Cardiac septum (tissue), 1 donor: Measurements from ENCODE around the gene YWHAQ. TPM values are rescaled to one million over a fixed set of nuclear protein-coding genes. Genes with fewer than 3 reads are reported as not detected.
"Not testable (repeated sequence)": the region's sequence is repeated elsewhere in the genome, so short reads cannot be mapped to it uniquely, and the experiment has no call there.

ENCODE experiments used
- DNase-seq: peaks from one replicate; pipeline ENCODE4 v3.0.0-alpha.2; 2020; ENCODE audit warnings: low spot score
- intact Hi-C: fragments of 100-400 bp; cut with DNase I; formaldehyde crosslinking; loops from one replicate; pipeline ENCODE4 v1.14.0; 2022
- total RNA-seq: library from RNA; stranded (reverse); fragmentation: NEBNext Ultra II Directional; extraction: Animal tissue kit (Norgen Biotek cat#: 25700); gene quantifications from one replicate; pipeline ENCODE4 v1.2.1, GENCODE V29; 2021
- donor health status: DM: no; HTN: no; CAD: no.

YWHAQ gene
- total RNA-seq, 1 donor from 2014 or later = 299 TPM

DNA sequence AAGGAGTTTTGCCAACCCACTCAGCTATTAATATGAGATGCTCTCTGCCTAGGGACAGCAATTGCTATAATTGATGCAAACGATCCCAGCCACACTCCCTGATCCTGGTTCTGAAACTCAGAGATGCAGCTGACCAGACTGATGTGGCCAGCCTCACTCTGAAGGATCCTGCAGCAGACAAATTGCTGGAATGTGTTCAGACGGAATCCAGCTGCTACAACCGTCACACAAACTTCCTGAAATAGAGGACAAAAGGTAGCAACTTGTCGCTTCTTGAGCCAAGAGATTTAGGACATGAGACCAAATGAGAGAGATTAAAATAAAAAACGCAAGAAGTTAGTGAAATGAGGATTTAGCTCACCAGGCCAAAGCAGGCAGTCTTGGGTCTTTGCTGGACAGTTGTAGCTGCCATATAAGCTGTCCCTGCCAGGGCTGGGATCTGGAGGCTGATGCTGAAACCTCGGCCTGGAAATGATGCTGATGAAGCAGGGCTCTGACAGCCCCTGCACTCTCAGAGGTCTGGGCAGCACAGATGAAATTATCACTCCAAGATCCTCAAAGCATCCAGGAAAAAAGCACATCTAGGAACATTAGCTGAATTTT is 8.3 kb upstream of the YWHAQ start:
- no peak for DNase-seq
- intact Hi-C loops = no loop called here

DNA sequence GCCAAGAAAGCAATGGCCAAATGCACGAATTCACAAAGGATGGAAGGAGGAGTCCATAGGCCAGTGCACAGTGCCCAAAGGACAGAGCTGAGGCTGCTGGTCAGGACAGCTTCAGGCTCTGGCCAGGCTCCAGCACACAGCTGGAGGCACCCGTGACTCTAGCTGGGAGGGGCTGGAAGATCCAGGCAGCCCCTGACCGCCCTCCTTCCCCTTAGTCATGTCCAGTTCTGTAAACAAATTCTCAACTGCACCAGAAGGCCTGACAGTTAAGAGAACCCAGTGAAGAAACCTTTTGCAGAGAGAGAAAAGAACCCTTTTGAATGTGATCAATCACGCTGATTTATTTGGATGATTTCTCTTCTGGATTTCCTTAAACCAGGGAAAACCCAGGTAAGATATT is 7.7 kb upstream of the YWHAQ start:
- intact Hi-C loops = no loop called here
- DNase-seq = peak; percentile 89

DNA sequence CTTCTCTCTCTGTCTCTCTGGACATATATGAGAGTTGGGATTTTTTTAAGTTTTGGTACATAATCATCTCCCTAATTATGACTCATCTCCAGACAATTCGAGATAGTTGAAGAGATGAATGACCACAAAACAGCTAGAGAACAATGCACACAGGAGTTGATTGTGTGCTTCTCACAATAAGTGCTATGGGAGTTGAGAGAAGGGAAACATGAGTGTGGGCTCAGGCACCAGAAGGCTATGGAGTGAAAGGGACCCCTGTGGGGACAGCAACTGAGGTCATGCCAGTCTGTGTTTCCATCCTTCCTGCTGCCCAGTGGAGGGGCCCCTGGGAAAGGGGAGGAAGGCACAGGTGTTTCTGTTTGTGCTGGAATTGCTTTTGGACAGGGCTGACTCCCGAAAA is 6.5 kb upstream of the YWHAQ start:
- no peak for DNase-seq
- intact Hi-C loops = no loop called here

DNA sequence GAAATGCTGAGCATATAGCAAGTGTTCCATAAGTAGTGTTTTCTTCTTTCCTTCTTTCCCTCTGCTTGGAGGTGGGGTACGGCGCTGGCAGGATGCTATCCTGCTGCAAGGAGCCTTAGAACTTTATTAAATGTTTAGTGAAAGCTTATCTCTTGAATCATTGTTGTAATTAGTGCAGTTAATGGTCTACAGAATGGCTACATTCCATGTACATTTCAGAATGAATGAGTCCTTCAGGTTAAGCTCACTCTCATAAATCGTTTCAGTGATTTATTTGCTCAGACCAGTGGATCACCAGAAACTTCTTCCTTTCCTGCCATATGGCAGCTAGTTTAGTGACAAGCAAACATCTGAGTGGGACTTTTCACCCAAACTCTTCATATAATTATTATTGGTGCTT is 3.3 kb upstream of the YWHAQ start:
- intact Hi-C loops = loop anchor here (5.0 kb wide), 1 partner anchor 162 kb away; the partner anchor contains the start of gene IAH1
- DNase-seq = no peak

DNA sequence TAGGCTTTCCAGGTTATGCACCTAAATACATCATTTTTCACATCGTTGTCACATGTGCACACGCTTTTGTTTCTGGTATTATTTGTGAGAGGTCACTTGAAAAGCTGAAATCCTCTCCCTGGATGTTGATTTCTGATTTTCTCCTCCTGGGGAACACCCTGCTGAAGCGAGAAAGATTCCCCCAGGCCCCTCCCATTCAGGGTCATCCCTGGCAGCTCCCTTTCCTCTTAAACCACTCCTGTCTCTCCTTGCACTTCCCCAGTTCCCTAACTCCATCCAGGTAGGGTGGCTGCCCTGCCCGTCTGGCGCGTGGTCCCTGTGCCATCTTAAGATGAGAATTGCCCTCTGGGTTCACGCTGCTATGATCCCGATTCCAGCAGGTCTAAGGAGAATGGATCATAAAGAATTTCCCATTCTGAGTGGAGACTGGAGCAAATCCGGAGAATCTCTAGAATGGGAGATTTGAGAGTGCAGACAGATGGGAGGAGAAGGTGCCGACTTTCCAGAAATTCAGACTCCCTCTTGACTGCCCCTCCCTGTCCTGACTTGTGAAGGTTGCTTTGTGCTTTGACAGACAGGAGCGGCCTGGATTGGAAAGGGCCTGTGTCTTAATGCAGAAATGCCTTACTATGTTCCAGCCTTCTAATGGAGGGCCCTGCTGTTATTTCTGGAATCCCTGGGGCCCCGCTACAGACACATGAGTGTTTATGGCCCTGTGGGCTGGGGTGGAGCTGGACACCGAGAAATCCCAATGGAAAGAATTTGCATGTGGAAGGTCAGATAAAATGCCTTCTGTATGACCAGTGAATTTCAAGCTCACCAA is 1.3 kb upstream of the YWHAQ start:
- DNase-seq = no peak
- intact Hi-C loops = loop anchor here (2.0 to 5.0 kb wide), 3 partner anchors 61 to 160 kb away; partner anchors contain the start of gene IAH1

DNA sequence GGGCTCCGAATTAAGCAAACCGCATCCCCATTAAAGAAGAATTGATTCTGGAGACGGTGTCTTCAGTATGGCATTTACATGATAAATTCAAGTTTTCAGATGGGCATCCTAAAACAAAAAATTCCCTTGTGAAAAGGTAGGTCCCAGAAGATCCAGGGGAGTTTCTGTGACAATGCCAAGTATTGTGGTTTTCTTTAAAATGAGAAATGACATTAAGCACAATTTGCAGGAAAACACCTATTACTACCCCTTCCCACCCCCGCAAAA is 689 bp upstream of the YWHAQ start:
- DNase-seq = no peak
- intact Hi-C loops = loop anchor here (5.0 kb wide), 1 partner anchor 159 kb away; the partner anchor contains the start of gene IAH1

DNA sequence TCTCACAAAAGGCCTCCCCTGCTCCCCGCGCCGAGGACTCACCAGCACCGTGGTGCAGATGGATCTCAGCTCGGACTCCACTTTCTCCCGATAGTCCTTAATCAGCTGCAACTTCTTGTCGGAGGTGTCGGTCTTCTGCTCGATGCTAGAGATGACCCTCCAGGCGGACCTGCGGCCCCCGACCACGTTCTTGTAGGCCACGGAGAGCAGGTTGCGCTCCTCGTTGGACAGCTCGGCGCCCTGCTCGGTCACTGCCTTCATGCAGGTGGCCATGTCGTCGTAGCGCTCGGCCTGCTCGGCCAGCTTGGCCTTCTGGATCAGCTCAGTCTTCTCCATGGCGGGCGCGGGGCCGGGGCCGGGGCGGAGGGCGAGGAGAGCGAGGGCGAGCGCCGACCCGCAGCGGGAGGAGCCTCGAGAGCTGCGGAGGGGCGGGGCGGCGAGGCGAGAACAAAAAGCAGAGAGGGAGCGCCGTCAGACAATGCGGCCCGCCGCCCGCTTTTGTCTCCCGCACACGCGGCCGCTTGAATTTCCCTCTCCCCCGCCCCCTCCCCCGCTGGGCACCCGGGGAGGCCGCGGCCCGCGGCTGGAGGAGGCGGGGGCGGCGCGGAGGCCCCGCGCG is 571 bp downstream of the YWHAQ start:
- intact Hi-C loops = loop anchor here (1.0 to 5.0 kb wide), 2 partner anchors 75 to 158 kb away; partner anchors contain the start of genes ADAM17 and IAH1
- peak; percentile 87 for DNase-seq

DNA sequence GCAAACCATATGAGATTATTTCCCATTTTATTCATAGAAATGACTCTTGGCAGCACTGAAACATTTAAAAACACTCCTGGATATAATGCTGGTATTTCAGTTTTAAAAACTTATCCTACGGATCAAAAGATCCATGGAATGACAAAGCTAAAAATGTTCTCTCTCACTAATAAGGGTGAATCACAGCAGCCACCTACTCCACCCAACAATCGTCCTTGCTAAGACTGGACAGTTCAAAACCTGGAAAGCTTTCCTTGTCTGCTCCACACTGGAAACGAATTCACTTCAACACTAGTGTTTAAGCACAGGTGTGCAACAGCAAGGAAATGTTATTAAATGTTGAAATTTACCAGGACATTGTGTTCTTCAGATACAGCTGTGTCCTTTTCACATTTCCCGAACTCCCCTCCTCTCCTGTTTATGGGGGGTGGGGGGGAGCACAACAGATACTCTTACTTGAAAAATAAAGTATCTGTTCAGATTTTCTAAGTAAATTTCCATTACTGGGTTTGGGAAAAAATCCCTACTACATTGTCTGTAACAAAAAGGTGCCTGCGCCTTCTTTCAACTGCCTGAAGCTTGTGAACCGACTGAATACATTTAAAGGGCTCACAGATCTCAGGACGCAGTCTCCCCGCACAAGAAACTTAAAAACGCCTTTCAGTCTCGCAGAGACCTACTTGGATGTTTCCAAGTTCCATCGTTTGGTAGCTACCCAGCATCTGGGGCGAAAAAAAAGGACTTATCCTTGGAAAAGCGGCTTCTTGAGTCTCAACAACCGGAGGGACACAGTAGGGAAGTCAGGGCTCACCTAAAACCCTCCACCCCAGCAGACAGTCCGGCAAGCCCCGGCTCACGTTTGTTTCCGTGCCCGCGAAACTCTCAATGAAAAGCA is 1.3 kb downstream of the YWHAQ start:
- intact Hi-C loops = loop anchor here (1.0 to 5.0 kb wide), 2 partner anchors 74 to 157 kb away; partner anchors contain the start of genes ADAM17 and IAH1
- DNase-seq = peak; percentile 83

DNA sequence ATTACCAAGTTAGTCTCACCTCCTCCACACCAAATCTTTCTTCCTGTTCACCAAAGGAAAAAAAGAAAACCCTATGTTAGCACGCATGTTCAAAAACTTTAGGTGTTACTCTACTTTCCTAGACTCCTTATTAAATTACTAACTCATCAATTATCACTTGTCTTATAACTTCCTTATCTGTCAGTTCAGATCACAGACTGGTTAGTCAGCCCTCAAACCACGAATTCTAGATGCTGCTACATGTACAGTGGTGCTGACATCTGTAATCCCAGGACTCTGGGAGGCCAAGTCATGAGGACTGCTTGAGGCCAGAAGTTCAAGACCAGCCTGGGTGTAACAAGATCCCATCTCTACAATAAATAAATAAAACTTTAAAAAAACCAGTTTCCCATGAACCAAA is 3.5 kb downstream of the YWHAQ start:
- intact Hi-C loops = loop anchor here (2.0 kb wide), 1 partner anchor 15 kb away; no protein-coding TSS in a partner anchor
- no peak for DNase-seq

DNA sequence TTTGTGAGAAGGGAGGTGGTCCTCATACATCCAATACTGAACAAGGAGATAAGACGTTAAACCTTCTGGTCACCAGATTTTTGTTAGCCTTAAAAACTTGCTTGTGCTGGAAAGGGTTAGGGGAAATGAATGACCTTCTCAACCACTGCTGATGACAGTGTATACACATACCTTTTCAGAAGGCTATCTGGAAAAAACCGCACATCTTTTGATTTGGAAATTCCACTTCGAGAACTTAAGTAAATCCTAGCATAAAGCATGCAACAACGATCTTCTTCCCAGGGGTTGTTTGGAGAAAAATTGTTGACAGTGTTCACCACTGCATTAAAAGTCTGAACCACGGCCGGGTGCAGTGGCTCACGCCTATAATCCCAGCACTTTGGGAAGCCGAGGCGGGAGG is 7.6 kb downstream of the YWHAQ start:
- intact Hi-C loops = no loop called here
- DNase-seq = no peak

DNA sequence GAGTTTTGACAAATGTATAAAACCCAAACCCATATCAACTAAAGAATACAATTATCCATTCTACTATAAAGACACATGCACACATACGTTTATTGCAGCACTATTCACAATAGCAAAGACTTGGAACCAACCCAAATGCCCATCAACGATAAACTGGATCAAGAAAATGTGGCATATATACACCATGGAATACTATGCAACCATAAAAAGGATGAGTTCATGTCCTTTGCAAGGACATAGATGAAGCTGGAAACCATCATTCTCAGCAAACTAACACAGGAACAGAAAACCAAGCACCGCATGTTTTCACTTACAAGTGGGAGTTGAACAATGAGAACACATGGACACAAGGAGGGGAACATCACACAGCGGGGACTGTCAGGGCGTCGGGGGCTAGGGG is 9.1 kb downstream of the YWHAQ start:
- intact Hi-C loops, DNase-seq: not testable (repeated sequence)

DNA sequence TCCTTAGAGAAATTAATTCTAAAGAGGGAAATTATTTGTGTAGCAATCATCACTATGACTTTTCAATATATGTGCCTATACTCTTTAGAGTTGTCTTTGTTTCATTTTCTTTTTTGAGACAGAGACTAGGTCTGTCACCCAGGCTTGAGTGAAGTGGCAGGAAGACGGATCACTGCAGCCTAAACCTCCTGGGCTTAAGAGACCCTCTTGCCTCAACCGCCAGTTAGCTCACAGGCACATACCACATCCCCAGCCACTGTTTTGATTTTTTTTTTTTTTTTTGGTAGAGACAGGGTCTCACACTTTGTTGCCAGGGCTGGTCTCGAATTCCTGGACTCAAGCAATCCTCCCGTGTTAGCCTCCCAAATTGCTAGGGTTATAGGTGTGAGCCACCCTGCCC is 12.4 kb downstream of the YWHAQ start:
- intact Hi-C loops = no loop called here
- DNase-seq = no peak

DNA sequence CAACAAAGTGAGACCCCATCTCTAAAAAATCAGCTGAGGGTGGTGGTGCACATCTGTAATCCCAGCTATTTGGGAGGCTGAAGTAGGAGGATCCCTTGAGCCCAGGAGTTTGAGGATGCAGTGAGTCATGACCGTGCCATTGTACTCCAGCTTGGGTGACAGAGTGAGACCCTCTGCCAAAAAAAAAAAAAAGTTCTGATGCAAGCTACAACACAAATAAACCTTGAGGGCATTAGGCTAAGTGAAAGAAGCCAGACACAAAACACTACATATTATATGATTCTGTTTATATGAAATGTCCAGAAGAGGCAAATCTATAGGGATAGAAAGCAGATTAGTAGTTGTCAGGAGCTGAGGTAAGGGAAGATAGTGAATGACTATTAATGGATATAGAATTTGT is 13.0 kb downstream of the YWHAQ start:
- no peak for DNase-seq
- intact Hi-C loops = no loop called here

DNA sequence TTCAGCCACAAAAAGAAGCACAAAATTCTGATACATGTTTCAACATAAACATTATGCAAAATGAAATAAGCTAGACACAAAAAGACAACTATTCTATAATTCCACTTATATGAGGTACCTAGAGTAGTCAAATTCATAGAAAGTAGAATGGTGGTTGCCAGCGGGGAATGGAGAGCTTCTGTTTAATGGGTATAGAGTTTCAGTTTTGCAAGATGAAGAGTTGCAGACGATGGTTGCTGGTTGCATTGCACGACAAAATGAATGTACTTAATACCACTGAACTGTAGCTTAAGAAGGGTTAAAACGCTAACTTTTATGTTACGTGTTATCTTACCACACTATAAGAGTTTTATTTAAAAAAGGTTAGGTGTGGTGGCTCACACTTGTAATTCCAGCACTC is 13.5 kb downstream of the YWHAQ start:
- intact Hi-C loops = no loop called here

DNA sequence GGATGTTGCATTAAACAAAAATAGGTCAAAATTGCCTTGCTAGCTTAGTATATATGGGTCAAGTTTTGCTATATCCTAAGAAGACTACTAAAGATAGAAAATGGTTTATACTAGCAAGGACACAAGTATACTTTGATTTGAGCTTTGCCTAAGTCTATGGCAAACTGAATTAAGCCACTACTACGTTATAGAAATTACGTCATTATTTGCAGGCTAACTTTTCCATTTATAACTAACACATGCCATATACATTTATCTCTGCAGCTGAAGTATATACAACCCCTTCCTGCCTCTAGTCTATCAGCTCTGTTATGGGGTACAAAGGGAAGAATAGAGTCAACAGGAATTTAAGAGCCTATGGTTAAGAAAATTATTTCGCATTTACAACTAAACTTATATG is 16.2 kb downstream of the YWHAQ start:
- DNase-seq = no peak
- intact Hi-C loops = no loop called here

More for the DNA sequence above, 13.5 kb downstream of the YWHAQ start:
- no peak for DNase-seq

DNA sequence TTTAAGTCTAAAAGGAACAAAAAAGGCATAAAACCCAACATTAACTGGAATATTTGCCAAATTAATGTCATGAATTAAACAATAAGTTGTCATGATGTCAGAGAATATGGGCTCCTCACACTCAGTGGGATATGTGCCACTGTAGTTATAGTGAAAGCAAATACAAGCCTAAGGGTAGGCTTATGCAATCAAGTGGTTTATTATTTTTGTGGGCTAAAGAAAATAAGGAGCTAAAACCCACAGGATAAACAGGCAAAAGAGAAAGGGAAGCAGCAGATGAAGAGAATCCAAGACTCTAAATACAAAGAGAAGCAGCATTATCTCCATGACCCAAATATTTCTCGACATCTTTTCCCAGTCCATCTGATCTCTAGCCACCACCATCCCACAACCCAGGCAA is 17.5 kb downstream of the YWHAQ start:
- no peak for DNase-seq
- intact Hi-C loops = loop anchor here (2.0 kb wide), 1 partner anchor 14 kb away; no protein-coding TSS in a partner anchor

DNA sequence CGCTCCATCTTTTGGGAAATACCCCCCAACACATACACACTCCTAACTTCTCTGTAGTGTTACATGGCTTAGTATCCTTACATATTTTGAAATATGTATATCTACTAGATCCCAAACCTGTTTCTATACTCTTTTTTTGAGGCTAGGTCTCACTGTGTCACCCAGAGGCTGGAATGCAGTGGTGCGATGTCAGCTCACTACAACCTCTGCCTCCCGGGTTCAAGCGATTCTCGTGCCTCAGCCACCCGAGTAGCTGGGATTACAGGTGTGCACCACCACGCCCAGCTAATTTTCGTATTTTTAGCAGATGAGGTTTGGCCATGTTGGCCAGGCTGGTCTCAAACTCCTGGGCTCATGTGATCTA is 19.3 kb downstream of the YWHAQ start:
- intact Hi-C loops, DNase-seq: not testable (repeated sequence)

DNA sequence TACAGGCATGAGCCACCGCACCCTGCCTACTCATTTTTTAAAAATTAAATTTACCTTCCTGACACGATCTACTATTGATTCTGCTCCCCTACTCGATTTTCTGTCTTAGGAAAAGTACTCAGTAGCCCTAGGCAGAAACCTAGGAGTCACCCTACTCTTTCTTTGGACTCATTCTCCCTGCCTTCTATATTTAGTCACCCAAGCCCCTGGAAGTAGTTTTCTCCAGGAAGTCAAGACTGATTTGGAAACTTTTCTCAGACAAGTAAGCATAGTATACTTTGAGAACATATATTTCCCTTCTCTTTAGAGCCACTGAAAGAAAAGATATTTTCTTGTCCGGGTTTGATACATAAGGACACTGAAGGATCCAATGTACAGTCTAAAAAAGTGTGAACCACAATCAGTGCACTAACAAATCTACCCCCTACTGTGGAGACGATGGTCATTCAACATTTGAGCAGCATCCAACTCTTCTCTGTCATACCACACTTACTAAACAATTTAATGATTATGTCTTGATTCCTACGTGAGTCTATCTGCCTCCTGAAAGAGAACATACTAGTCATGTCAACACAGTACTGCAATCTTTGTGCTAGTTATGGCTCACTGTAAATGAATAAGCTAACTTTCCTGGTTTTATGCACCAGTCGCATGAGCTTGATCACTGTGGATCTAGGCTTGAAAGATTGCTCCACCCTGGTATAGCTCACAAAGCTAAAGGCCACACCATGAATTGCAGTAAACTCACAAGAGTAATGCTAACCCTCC is 19.8 kb downstream of the YWHAQ start:
- intact Hi-C loops = no loop called here
- no peak for DNase-seq

DNA sequence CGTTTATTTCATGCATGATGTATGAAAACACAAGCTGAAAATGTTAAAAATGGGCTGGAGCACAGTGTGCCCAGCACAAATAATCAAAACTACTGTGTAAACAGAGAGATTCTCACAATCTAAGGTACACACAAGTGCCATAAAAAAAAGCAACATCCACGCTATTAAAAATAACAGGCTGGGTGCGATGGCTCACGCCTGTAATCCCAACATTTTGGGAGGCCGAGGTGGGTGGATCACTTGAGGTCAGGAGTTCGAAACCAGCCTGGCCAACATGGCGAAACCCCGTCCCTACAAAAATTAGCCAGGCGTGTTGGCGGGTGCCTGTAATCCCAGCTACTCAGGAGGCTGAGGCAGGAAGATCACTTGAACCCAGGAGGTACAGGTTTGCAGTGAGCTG is 22.3 kb downstream of the YWHAQ start:
- not testable (repeated sequence) for DNase-seq
- intact Hi-C loops = loop anchor here (5.0 kb wide), 1 partner anchor 51 kb away; the partner anchor contains the start of gene ADAM17
